RPMI8226 (cell line): ENCODE results near the gene HOTAIR.

ENCODE experiments used
- DNase-seq: peaks from one replicate; pipeline ENCODE4 v3.0.0-alpha.2; 2015

Gene HOTAIR

GRCh38 chr12:53939141-53940108, 35.3 kb downstream of the HOTAIR start:
- no peak for DNase-seq

DNA sequence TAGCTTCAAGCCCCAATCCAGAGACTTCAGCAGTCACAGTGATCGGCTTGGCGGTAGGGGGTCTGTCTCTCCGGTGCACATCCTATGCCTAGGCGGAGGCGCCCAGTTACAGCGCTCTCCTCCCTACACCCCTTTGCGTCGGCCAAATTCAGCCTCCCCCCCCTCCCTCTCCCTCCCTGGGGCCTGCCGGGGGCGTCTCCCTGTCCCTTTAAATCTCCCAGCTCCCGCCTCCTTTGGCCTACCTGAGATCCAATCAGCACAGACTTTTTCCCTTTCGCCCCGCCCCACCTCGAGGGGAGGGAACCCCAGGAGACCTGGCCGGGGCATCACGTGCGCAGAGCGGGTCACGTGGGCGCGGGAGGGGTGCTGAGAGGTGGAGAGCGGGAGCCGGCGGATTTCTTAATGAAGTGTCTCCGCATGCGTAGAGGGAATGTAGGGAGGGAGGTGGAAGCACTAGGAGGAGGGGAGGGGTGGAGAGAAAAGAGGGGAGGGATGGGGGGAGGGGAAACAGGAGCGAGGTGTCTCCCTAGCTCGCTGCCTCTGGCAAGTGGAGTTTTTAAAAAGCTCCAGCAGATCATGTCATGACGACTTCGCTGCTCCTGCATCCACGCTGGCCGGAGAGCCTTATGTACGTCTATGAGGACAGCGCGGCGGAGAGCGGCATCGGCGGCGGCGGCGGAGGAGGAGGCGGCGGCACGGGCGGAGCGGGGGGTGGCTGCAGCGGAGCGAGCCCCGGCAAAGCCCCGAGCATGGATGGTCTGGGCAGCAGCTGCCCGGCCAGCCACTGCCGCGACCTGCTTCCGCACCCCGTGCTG, 36.2 kb downstream of the HOTAIR start, which contains the start of gene HOXC13:
Gene HOXC13, plus strand, starts transcription at position 506 of the 815 bp plus-strand sequence. Its CDS starts 76 bp downstream, at position 582.
- DNase-seq: peak; percentile 40

DNA sequence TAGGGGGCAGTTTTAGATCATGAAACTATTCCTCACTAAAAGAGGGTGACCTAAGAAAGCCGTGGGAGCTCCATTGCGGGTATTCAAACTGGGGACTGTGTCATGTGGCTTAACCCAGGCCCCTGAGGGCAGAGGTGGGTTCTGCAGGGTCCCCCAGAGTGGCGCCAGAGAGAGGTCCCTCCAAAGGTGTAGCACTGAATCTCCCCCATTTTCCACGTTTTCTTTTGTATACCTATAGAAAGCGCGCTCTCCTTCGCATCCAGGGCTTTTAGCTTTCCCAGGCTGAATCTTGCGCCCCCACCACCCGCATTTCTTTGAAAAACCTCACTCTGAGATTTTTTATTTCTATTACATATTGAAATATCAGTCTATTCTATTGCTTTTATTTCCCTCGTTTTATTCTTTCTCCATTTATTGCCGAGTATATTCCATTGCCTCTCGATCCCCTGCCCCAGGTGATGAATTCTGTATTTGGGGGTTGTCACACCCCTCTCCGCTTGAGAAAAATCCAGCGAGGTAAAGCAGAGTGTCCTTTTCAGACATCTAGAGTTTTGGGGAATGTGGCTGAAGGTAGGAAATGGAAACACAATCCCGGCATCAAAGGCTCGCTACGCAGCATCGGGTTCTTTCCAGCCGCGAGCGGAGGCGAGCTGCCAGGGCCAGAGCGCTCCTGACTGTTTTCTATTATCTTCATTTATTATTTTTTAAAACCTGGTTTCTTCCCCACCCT, 37.0 kb downstream of the HOTAIR start:
- no peak for DNase-seq

GRCh38 chr12:53937099-53937498, 37.7 kb downstream of the HOTAIR start:
- DNase-seq: no peak

GRCh38 chr12:53935383-53936341, 39.1 kb downstream of the HOTAIR start:
- no peak for DNase-seq

GRCh38 chr12:53932915-53933314, 41.8 kb downstream of the HOTAIR start:
- DNase-seq: no peak

DNA sequence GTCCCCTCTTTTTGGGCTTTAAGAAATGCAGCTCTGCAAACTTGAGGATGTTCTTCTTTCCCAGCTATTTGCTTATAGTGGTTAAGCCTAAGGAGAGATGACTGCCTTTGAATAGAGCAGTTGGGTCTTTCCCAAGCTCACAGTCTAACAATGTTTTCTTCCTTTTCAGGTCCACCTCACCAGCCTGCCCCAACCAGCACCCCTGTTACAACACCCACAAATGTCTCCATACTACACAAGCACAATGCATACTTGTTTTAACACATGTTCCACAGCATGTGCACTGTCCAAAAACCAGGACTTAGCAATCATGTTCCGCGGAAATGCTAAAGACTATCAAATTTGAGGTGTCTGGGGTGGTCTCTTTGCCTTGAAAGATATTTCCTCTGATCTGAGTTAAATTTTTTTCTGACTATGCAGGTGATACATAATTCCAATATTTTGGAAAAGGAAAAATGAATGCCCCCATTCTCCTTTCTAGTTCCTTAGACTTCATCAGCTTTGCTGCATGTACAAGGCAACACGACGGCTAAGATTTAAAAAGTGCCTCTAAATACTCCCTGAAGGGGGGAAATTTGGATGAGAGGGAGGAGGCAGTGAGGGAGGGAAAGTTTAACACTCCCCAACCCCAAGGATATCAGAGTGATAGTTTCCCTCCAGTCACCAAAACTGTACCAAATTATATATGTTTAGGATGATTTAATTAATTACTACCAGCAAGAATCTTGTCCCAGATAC, 42.7 kb downstream of the HOTAIR start:
- DNase-seq: no peak

- no peak for DNase-seq
Measured at GRCh38 chr12:53930591-53931255, 44.0 kb downstream of the HOTAIR start.

GRCh38 chr12:53929527-53929926, 45.2 kb downstream of the HOTAIR start:
- no peak for DNase-seq

DNA sequence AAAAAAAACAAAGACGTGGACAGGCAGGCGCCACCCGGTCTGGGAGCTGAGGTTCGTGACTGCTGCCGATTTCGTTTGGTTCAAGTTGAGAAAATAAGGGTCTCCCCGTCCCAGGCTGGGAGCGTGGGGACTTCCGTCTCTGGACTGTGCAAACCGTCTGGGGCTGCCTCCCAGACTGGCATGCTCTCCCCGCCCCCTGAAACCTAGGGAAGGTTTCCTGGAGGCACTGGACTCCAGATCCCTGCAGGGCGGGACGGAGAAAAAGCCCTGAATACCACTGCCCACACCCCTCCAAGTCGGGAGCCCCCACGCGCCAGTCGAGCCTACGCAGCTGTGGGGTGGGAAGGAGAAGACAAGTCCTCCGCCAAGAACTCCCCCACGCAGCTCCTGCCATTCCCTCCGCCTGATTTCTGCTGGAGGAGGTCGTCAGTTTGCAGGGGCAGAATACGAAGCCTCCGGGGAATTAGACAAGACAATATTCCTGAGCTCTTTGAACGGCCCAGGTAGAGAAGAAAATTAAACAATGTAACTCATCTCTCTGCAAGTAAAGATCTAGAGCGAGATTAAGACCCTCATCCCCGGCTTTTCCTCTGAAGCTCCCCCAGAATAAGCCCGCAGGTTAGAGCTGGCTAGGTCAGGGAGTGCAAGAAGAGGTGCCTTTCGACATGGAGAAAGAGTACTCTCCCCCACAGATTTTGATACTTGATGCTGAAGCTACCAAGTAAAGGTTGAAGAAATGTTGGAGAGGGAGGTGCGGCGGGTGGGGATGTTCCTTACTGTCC, 46.5 kb downstream of the HOTAIR start:
- no peak for DNase-seq

DNA sequence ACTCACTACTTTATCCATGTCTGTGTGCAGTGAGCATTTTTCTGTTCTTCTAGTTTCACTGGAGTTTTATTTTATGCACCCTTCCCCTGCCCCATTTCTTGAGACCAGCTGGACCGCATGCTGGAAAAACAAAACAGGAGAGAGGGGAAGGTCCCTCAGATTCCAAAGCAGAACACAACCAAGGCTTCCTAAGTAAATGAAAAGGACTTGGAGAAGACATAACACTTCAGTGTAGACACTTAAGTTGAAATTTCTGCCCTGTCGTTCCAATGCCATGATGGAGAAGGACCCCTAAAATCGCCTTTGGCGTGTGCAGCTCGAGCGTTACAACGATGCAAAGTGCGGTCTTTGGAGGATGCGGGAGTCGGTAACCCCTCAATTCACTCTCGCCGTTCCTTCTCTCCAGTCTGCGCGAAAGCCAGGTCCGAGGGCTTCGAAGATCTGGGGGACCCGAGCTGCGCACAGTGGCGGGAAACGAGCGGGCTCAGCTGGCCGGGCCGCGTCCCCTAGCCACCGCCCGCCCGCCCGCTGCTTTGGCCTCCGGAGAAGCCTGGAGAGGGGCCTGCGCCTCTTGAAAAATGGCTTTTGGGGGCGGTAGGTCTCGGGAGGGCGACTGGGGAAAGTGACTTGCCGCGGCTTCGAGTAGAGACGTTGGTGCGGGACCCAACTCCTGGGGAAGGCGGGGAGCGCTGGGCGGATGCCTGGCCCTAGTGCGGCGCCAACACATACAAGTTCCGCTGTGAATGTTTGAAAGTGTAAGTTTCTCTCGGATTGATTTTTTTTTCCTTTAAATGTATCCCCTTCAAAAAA, 47.3 kb downstream of the HOTAIR start:
- DNase-seq: no peak

DNA sequence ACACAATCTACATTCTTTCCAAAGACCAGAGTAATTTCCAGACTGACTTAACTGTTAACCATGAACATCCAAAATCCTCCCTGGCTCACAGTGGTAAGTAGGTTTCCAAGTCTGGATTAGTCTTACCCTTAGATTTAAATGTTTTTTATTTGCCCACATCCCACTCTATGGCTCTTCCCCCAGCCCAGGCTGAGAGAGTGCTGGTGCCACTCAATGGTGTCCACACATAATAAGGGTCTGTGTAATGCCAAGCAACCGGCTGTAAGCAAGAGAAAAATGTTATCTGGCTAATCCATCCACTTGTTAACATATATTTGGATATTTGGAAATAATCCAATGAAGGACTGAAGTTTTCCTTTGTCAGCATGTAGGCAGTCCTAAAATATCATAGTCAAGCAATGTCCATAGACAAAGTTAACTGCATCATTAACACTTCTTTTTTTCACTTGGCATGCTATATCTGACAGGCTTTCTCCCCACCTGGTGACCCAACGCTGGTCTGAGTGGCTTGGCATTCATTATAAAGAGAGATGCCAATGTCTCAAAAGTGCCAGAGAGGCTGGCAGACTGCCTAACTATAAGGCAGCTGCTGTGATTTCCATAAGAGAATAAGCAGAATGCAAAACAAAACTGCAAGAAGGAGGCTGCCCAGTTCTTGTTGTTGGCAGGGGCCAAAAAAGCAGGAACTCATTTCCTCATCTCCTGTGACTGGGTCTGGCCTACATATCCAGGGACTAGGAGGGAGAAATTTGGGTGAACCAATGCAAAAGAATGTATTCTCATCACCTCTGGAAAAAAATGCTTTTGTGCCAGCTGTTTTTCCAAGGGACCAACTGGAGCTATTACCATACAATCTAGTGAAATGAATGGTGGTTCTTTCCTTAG, 50.0 kb downstream of the HOTAIR start:
- peak; percentile 20 for DNase-seq

- DNase-seq: no peak
Measured at GRCh38 chr12:53916788-53917655, 57.7 kb downstream of the HOTAIR start.
